HepG2 (cell line): ENCODE measurements around the gene BAG3. TPM values are rescaled to one million over a fixed set of nuclear protein-coding genes. Genes with fewer than 3 reads are reported as not detected.

Experiments
- ATAC-seq: fragments of 200-7000 bp; cut with Tn5 transposase; 3 replicates; pipeline ENCODE4 v1.9.1; 2020; ENCODE audit warnings: mild to moderate bottlenecking, moderate library complexity
- BruUV-seq: library from RNA; stranded (reverse); fragments of 400-500 nt; replicated peaks from 2 replicates; lab custom pipeline; 2021; lab: Mats Ljungman, UMichigan
- CTCF ChIA-PET: fragments of 300-600 bp; formaldehyde crosslinking; extraction: SDS; loops from one replicate; lab custom pipeline; 2021; ENCODE audit warnings: low total read pairs, inconsistent platforms, low intra/inter-chr PET ratio; lab: Yijun Ruan, JAX
- POLR2A ChIA-PET: fragments of 350-600 bp; sonication (Branson Sonifier 250); formaldehyde crosslinking; loops from one replicate; lab custom pipeline; 2020; ENCODE audit warnings: antibody characterized with exemption, inconsistent platforms; lab: Yijun Ruan, JAX
- DNase-seq: peaks from one replicate; pipeline ENCODE4 v3.0.0-alpha.2; 2015; ENCODE audit warnings: low spot score
- FAIRE-seq: peaks from 3 replicates; lab custom pipeline; 2011; peaks lifted over from hg19 to GRCh38; lab: Jason Lieb, UNC
- H2AFZ ChIP-seq: one replicate; pipeline ENCODE4 v1.6.1; 2011; ENCODE audit warnings: low read length, inconsistent platforms
- H3K27ac ChIP-seq: fragments of 300-600 bp; 3 replicates; pipeline ENCODE4 v1.8.0; 2011; ENCODE audit warnings: mixed run types, mild to moderate bottlenecking, mixed read lengths, low read length, inconsistent platforms; ENCODE audit not compliant: insufficient read depth; ENCODE audit errors: extremely low read length
- H3K27me3 ChIP-seq, 2 experiments: fragments of 200-600 bp in 1 of 2; 2 replicates in 1 of 2; 3 replicates in 1 of 2; pipeline versions ENCODE4 v1.6.0 to v1.8.0; 2011; ENCODE audit warnings: low read length in 2 of 2, mild to moderate bottlenecking in 2 of 2, moderate library complexity in 2 of 2, inconsistent platforms in 1 of 2; ENCODE audit not compliant: insufficient read depth in 2 of 2, control insufficient read depth in 1 of 2
- H3K36me3 ChIP-seq, 2 experiments: fragments of 200-600 bp in 1 of 2; replicated peaks in 1 of 2; 2 replicates in 1 of 2; 3 replicates in 1 of 2; pipeline versions ENCODE4 v1.5.1 to v1.8.0; 2011; ENCODE audit warnings: low read length in 2 of 2, inconsistent platforms in 1 of 2; ENCODE audit not compliant: insufficient read depth in 2 of 2, control insufficient read depth in 1 of 2
- H3K4me1 ChIP-seq: 2 replicates; pipeline ENCODE4 v1.5.1; 2012; ENCODE audit warnings: low read length, inconsistent platforms; ENCODE audit not compliant: insufficient read depth
- H3K4me2 ChIP-seq: 2 replicates; pipeline ENCODE4 v1.6.0; 2011; ENCODE audit warnings: low read depth, low read length, inconsistent platforms
- H3K4me3 ChIP-seq, 3 experiments: fragments of 200-600 bp in 1 of 3; sonication (generic), shearing (Covaris generic) in 1 of 3; replicated peaks in 1 of 3; 2 replicates each; pipeline ENCODE4 v1.5.1; 2011 to 2016; ENCODE audit warnings: low read length in 3 of 3, inconsistent platforms in 2 of 3, low read depth in 2 of 3, mild to moderate bottlenecking in 2 of 3, control low read depth in 1 of 3, mixed read lengths in 1 of 3; ENCODE audit not compliant: insufficient read depth in 1 of 3
- H3K79me2 ChIP-seq: one replicate; pipeline ENCODE4 v1.6.1; 2011; ENCODE audit warnings: low read length, inconsistent platforms; ENCODE audit not compliant: insufficient read depth
- H3K9ac ChIP-seq: 2 replicates; pipeline ENCODE4 v1.6.0; 2011; ENCODE audit warnings: mild to moderate bottlenecking, low read depth, low read length, inconsistent platforms; ENCODE audit not compliant: insufficient read depth
- H3K9me3 ChIP-seq: 2 replicates; pipeline ENCODE4 v1.5.1; 2012; ENCODE audit warnings: mild to moderate bottlenecking, low read length
- H4K20me1 ChIP-seq: 2 replicates; pipeline ENCODE4 v1.6.0; 2011; ENCODE audit warnings: inconsistent platforms, mild to moderate bottlenecking, low read length, moderate library complexity; ENCODE audit not compliant: insufficient read depth
- FOXA3 ChIP-seq: IDR thresholded peaks from 2 replicates; pipeline ENCODE4 v1.6.1; 2016; ENCODE audit warnings: missing genetic modification reagents, missing compliant biosample characterization
- POGZ ChIP-seq: sonication (generic); formaldehyde crosslinking; IDR thresholded peaks from 2 replicates; pipeline ENCODE4 v1.4.0; 2020; ENCODE audit warnings: mild to moderate bottlenecking, missing genetic modification reagents
- RAD21 ChIP-seq: fragments of 450-650 bp; formaldehyde crosslinking; IDR thresholded peaks from 2 replicates; pipeline ENCODE4 v1.5.0; 2020; ENCODE audit warnings: mild to moderate bottlenecking
- SMAD1 ChIP-seq: sonication (generic); formaldehyde crosslinking; IDR thresholded peaks from 2 replicates; pipeline ENCODE4 v1.4.0; 2020; ENCODE audit warnings: missing genetic modification reagents, low read depth, mild to moderate bottlenecking, borderline replicate concordance
- SMC3 ChIP-seq: IDR thresholded peaks from 2 replicates; pipeline ENCODE4 v1.6.1; 2011; ENCODE audit warnings: low read length, improper control_type of control experiment
- STAG1 ChIP-seq: sonication (generic); formaldehyde crosslinking; IDR thresholded peaks from 2 replicates; pipeline ENCODE4 v1.4.0; 2020; ENCODE audit warnings: missing genetic modification reagents
- ZNF33B ChIP-seq: sonication (generic); formaldehyde crosslinking; IDR thresholded peaks from 2 replicates; pipeline ENCODE4 v1.5.1; 2020; ENCODE audit warnings: mild to moderate bottlenecking, missing genetic modification reagents
- WGBS: methylation state at CpG from one replicate; pipeline ENCODE4 v1.1.6; 2017; ENCODE audit warnings: low lambda C conversion rate; 5-methylcytosine and 5-hydroxymethylcytosine counted together
- in situ Hi-C: cut with HindIII; loops from 2 replicates; pipeline ENCODE4 v1.10.0; 2017; ENCODE audit warnings: low pct_unique_long_range_greater_than_20kb; ENCODE audit not compliant: extremely low pct_ligation_motif_present
- intact Hi-C: fragments of 100-400 bp; cut with micrococcal nuclease; formaldehyde crosslinking; loops from one replicate; pipeline ENCODE4 v1.10.0; 2022; ENCODE audit not compliant: unreplicated experiment
- polyA plus RNA-seq, 8 experiments: library from polyadenylated mRNA; depleted of rRNA in 3 of 8; stranded (reverse) in 7 of 8; unstranded in 1 of 8; fragments of >200 nt; fragmentation: Illumina TruSeq in 4 of 8; extraction: Trizol in 4 of 8; gene quantifications; 2 replicates each; pipeline versions ENCODE4 v1.2.1 to v1.2.3, GENCODE V29; 2011 to 2016; ENCODE audit warnings: low read depth in 4 of 8, missing spikeins in 1 of 8, mixed read lengths in 1 of 8; ENCODE audit not compliant: insufficient read depth in 1 of 8
- total RNA-seq, 5 experiments: library from RNA; depleted of rRNA; stranded (reverse); fragments of >200 nt; fragmentation: Illumina TruSeq; extraction: Trizol; gene quantifications; 2 replicates each; pipeline ENCODE4 v1.2.3, GENCODE V29; 2016; ENCODE audit warnings: low read depth in 1 of 5
- TF ChIP-seq, protein P1 (sequence below): sonication (generic); formaldehyde crosslinking; IDR thresholded peaks from 2 replicates; pipeline ENCODE4 v1.4.0; 2020; ENCODE audit warnings: mild to moderate bottlenecking, missing genetic modification reagents
- TF ChIP-seq, protein P2 (sequence below): sonication (generic); formaldehyde crosslinking; IDR thresholded peaks from 2 replicates; pipeline ENCODE4 v1.5.0; 2020; ENCODE audit warnings: missing genetic modification reagents, mild to moderate bottlenecking, borderline replicate concordance
- TF ChIP-seq, protein P3 (sequence below): sonication (generic); formaldehyde crosslinking; IDR thresholded peaks from 2 replicates; pipeline ENCODE4 v1.4.0; 2020; ENCODE audit warnings: missing genetic modification reagents
- TF ChIP-seq, protein P4 (sequence below): sonication (generic); formaldehyde crosslinking; IDR thresholded peaks from 2 replicates; pipeline ENCODE4 v1.5.0; 2020; ENCODE audit warnings: mild to moderate bottlenecking, missing genetic modification reagents, moderate library complexity
- TF ChIP-seq, protein P5 (sequence below): sonication (generic); formaldehyde crosslinking; IDR thresholded peaks from 2 replicates; pipeline ENCODE4 v1.8.1; 2023; ENCODE audit warnings: mild to moderate bottlenecking, missing genetic modification reagents
- TF ChIP-seq, protein P6 (sequence below): sonication (generic); formaldehyde crosslinking; conservative IDR thresholded peaks from 2 replicates; pipeline ENCODE4 v1.4.0; 2020; ENCODE audit warnings: missing genetic modification reagents

Gene BAG3
- total and polyA plus RNA-seq, 2 of the 13 experiments (the other 11 are each of a cell fraction or from before 2014, with no cell fraction given), result 2.9 to 6.7 TPM

DNA sequence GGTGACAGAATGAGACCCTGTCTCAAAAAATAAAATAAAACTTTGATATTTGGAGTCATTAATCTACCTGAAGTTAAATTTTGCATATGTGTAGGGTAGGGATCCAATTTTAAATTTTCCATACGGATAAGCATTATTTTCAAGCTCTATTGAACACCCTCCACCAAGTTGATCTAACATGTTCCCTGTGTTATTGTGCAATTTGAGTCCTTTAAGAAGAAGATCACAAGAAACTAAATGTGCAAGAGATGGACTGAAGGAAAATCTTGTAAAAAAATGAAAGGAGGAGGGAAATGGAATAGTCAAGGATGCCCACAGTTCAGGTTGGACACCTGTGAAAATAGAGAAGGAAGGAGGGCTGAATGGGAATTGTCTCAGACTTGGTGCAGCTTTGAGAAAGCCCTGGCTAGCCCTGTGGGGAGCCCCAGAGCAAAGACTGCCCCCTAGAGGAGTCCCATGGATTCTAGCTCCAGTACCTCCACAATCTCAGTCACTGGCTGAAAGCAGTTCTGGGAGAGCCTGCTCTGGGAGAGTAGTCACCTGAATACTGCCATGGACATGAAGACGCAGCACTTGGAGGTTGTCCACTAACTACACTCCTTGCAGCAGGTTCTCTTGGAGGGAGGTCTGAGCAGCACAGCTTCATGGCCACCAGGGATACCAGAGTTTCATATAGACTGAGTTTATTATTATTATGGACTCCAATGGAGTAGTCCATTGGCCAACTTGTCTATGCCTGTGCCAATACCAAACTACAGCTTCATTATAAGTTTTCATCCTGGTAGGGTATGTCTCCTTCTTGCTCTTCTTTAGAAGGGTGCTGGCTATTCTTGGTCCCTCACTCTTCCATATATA is 48.7 kb upstream of the BAG3 start:
- no peaks in the 10 kb centered on the region for H3K27me3 ChIP-seq
- H2AFZ ChIP-seq, result no peak overlapping the region
- peak; percentile 96 for ATAC-seq
- in situ Hi-C loops (no loop called here), intact Hi-C loops (no loop called here)
- CTCF ChIA-PET, result no interaction called here
- BruUV-seq, result no TSS peak
- POLR2A ChIA-PET, result no interaction called here
- DNase-seq, result peak; percentile 31
- 0 out of 2 replicates have a peak, but pooled peaks cover 5% of the 10 kb centered on the region for H3K9me3 ChIP-seq
- H3K79me2 ChIP-seq, result no peaks in the 10 kb centered on the region
- no peak for FAIRE-seq
- no peak overlapping the region for H3K4me2 ChIP-seq
- H3K36me3 ChIP-seq, result no peaks in the 10 kb centered on the region
- 3% methylated on average over 2 of the region's 2 CpGs for WGBS
- H3K4me1 ChIP-seq, result peaks cover 7% of the 10 kb centered on the region
- H3K27ac ChIP-seq, result no peak overlapping the region
- H3K9ac ChIP-seq, result no peak overlapping the region
- no peak overlapping the region for H3K4me3 ChIP-seq
- H4K20me1 ChIP-seq, result no peaks in the 10 kb centered on the region
- TF ChIP-seq SMC3 (peak; percentile 17; the same call in 1 of the 2 replicates), STAG1 (CRISPR knock-in tag) (peak; percentile 49), RAD21 (CRISPR knock-in tag) (0 out of 2 replicates have a peak, but pooled peaks have one; percentile 21), POGZ (no peak), SMAD1 (CRISPR knock-in tag) (no peak), ZNF33B (CRISPR knock-in tag) (no peak), FOXA3 (CRISPR knock-in tag) (no peak)
- TF ChIP-seq, protein P1, sequence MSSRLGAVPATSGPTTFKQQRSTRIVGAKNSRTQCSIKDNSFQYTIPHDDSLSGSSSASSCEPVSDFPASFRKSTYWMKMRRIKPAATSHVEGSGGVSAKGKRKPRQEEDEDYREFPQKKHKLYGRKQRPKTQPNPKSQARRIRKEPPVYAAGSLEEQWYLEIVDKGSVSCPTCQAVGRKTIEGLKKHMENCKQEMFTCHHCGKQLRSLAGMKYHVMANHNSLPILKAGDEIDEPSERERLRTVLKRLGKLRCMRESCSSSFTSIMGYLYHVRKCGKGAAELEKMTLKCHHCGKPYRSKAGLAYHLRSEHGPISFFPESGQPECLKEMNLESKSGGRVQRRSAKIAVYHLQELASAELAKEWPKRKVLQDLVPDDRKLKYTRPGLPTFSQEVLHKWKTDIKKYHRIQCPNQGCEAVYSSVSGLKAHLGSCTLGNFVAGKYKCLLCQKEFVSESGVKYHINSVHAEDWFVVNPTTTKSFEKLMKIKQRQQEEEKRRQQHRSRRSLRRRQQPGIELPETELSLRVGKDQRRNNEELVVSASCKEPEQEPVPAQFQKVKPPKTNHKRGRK (CRISPR knock-in tag), result no peak
- TF ChIP-seq, protein P2, sequence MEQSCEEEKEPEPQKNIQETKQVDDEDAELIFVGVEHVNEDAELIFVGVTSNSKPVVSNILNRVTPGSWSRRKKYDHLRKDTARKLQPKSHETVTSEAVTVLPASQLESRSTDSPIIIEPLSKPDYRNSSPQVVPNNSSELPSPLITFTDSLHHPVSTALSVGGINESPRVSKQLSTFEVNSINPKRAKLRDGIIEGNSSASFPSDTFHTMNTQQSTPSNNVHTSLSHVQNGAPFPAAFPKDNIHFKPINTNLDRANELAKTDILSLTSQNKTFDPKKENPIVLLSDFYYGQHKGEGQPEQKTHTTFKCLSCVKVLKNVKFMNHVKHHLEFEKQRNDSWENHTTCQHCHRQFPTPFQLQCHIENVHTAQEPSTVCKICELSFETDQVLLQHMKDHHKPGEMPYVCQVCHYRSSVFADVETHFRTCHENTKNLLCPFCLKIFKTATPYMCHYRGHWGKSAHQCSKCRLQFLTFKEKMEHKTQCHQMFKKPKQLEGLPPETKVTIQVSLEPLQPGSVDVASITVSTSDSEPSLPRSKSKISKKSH (CRISPR knock-in tag), result no peak
- TF ChIP-seq, protein P3, sequence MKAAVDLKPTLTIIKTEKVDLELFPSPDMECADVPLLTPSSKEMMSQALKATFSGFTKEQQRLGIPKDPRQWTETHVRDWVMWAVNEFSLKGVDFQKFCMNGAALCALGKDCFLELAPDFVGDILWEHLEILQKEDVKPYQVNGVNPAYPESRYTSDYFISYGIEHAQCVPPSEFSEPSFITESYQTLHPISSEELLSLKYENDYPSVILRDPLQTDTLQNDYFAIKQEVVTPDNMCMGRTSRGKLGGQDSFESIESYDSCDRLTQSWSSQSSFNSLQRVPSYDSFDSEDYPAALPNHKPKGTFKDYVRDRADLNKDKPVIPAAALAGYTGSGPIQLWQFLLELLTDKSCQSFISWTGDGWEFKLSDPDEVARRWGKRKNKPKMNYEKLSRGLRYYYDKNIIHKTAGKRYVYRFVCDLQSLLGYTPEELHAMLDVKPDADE, result no peak
- TF ChIP-seq, protein P4, sequence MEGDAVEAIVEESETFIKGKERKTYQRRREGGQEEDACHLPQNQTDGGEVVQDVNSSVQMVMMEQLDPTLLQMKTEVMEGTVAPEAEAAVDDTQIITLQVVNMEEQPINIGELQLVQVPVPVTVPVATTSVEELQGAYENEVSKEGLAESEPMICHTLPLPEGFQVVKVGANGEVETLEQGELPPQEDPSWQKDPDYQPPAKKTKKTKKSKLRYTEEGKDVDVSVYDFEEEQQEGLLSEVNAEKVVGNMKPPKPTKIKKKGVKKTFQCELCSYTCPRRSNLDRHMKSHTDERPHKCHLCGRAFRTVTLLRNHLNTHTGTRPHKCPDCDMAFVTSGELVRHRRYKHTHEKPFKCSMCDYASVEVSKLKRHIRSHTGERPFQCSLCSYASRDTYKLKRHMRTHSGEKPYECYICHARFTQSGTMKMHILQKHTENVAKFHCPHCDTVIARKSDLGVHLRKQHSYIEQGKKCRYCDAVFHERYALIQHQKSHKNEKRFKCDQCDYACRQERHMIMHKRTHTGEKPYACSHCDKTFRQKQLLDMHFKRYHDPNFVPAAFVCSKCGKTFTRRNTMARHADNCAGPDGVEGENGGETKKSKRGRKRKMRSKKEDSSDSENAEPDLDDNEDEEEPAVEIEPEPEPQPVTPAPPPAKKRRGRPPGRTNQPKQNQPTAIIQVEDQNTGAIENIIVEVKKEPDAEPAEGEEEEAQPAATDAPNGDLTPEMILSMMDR (CRISPR knock-in tag), result peak; percentile 70
- TF ChIP-seq, protein P5, sequence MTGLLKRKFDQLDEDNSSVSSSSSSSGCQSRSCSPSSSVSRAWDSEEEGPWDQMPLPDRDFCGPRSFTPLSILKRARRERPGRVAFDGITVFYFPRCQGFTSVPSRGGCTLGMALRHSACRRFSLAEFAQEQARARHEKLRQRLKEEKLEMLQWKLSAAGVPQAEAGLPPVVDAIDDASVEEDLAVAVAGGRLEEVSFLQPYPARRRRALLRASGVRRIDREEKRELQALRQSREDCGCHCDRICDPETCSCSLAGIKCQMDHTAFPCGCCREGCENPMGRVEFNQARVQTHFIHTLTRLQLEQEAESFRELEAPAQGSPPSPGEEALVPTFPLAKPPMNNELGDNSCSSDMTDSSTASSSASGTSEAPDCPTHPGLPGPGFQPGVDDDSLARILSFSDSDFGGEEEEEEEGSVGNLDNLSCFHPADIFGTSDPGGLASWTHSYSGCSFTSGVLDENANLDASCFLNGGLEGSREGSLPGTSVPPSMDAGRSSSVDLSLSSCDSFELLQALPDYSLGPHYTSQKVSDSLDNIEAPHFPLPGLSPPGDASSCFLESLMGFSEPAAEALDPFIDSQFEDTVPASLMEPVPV (CRISPR knock-in tag), result no peak
- TF ChIP-seq, protein P6, sequence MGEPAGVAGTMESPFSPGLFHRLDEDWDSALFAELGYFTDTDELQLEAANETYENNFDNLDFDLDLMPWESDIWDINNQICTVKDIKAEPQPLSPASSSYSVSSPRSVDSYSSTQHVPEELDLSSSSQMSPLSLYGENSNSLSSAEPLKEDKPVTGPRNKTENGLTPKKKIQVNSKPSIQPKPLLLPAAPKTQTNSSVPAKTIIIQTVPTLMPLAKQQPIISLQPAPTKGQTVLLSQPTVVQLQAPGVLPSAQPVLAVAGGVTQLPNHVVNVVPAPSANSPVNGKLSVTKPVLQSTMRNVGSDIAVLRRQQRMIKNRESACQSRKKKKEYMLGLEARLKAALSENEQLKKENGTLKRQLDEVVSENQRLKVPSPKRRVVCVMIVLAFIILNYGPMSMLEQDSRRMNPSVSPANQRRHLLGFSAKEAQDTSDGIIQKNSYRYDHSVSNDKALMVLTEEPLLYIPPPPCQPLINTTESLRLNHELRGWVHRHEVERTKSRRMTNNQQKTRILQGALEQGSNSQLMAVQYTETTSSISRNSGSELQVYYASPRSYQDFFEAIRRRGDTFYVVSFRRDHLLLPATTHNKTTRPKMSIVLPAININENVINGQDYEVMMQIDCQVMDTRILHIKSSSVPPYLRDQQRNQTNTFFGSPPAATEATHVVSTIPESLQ (CRISPR knock-in tag), result no peak
